ENCODE data around the gene PRDM11.
A peak's percentile ranks its signal among the peaks of the same experiment; 100 is the strongest.

The PRDM11 gene

GRCh38 chr11:45209000-45209879 lies 62.8 kb downstream of the PRDM11 start:
- DNase-seq, result peak in 1 of 51 donors; percentile 72

DNA sequence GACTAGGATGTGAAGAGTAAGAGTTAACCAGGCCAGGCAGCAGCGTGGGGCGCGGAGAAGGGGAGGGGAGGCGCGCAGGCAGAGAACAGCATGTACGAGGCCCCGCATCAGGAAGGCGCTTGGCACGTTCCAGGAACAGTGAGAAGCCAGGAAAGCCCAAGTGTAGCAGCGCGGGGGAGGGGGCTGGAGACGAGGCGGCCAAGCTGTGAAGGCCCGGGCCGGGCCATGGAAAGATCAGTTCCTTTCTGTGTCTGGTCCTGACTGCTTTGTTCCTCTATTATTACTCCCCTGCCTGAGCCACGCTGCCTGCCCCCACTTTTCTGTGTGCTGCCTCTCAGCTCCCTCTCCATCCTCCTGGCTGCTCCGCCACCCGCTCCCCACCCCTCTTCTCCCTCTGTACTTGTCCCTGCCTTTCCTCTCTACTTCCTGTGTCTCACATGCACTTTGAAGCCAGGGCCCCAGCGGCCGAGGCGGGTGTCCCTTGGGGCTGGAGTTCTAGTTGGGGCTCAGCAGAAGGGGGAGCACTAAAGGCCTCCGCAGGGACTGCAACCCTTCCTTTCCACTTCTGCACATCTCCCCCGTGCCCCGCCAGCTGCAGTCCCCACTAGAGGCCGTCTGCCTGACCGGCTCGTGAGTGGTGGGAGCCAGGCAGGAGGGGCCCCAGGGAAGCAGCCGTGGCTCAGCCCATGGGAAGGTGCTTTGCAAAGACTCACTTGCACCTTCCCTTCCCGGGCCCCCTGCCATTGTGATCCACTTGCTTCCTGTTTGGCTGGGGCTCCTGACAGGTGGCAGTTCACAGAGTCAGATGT lies 63.7 kb downstream of the PRDM11 start:
- DNase-seq, result peak in 41 of 51 donors; percentile 3 to 90 (median 47)

DNA sequence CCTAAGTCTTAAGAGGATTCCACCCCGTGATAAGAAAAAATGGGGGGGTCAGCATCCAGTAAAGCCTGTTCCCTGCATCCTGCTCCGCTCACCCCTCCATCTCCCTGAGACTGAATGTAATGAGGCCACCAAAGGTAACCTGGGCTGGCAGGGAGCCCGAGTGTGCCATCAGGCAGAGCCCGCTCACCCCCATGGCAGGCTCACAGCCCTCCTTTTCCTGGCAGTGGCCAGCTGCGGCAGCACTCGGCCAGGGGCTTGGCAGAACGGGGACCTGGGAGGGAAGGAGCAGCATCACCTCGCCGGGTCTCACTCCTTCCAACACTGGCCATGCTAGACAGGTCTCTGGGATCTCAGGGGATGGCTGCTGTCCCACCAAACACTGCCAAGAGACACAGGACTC lies 64.4 kb downstream of the PRDM11 start:
- no peak for DNase-seq

- DNase-seq, result no peak
Measured at GRCh38 chr11:45211732-45212131, 65.3 kb downstream of the PRDM11 start.

DNA sequence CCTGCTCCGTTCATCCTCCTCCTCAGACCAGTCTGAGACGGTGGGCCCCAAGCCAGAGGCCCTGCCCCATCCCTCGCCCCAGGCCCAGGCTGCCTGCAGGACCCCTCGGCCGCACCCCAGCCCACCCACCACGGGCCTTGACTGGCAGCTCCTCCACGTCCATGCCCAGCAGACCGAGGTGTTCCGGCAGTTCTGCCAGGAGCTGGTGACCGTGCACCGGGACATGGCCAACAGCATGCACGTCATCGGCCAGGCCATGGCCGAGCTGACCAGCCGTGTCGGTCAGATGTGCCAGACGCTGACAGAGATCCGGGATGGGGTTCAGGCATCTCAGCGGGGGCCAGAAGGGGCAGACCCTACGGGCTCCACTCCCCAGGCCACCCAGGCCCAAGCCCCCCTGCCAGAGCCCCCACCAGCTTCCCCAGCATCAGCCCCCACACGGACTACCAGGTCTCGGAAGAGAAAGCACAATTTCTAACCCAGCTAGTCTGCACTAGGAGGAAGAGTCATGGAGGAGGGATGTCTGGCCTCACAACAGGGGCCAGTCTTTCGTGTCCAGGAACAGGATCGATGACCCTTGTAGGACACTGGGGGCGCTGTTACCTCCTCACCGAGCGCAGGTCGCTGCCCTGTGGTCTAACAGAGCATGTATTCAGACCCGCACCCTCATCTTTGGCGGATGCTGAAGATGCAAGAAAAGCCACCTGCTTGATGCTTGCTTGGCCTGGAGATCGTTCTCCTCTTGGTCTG lies 66.3 kb downstream of the PRDM11 start:
- DNase-seq, result no peak

GRCh38 chr11:45213316-45213665 lies 66.9 kb downstream of the PRDM11 start:
- no peak for DNase-seq

GRCh38 chr11:45213717-45214116 lies 67.3 kb downstream of the PRDM11 start:
- DNase-seq, result no peak

GRCh38 chr11:45215098-45215865 lies 68.8 kb downstream of the PRDM11 start:
- no peak for DNase-seq

GRCh38 chr11:45216031-45216430 lies 69.6 kb downstream of the PRDM11 start:
- DNase-seq, result no peak

- no peak for DNase-seq
Measured at GRCh38 chr11:45216901-45217300, 70.5 kb downstream of the PRDM11 start.

DNA sequence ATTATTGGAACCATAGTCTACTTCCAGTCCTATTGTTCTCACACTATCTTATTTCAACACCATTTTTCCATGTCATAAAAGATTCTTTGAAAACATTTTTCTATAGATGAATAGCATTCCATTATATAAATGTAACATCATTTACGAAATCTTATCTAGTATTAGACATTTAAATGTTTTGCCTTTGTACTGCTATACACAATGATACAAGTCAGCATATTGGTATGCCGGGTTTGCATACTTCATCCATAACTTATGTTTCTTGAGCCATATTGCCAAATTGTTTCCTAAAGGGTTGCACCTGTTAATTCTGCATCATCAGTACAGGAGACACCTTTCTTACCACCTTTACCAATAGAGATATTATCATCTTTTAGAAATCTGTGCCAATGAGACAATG lies 71.6 kb downstream of the PRDM11 start:
- DNase-seq, result no peak

DNA sequence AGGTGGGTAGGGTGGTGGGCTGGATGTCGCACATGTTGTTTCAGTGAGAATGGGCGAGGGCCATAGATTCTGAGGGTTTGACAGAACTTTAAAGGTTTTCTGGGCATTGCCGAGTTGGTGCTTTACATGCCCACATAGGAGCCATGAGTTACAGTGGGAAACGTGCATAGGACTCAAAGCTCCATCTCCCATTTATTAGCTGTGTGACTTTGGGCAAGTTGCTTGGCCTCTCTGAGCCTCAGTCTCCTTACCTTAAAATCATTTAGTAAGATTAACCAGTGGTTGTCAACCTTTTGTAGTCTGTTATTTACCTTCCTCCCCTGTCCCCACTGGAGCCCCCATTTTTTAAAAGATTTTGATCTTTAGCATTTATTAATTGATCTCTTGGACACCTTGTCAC lies 72.3 kb downstream of the PRDM11 start:
- DNase-seq, result no peak

- no peak for DNase-seq
Measured at GRCh38 chr11:45219411-45219810, 73.0 kb downstream of the PRDM11 start.

DNA sequence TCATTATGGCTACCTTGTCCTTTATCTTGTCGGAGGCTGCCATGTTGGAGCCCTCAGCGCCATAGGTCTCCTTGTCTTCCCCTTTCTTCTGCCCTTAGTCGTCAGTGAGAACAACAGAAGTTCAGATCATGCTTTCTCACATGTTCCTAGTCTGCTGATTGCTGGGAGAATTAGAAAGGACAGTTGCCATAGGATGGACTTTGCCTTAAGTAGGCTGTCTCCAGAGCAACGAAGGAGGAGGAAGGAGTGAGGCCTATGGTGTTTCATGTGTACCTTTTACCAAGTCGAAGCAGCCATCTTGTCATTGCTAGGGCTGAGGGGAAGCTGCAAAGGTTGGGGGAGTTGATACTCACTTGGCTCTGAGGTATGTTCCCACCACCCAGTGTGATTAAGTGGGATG lies 77.1 kb downstream of the PRDM11 start:
- DNase-seq, result no peak

- no peak for DNase-seq
Measured at GRCh38 chr11:45224766-45225165, 78.3 kb downstream of the PRDM11 start.

DNA sequence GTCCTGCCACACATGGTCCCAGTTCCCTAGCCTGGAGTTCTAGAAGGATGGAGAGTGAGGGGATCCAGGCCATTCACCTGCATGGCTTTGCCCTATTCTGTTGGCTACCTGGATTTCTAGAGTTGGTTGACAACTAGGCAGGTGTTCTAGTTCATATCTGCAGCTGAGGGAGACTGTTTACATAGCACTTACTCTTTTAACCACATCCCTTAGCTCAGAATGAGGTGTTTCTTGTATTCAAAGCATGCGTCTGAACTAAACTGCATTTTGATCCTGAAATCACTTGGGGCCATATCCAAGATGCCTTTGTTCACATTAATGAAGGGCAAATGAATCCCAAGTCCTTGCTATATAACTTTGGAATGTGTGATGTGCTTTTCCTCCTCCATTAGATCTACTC lies 78.8 kb downstream of the PRDM11 start:
- DNase-seq, result no peak

DNA sequence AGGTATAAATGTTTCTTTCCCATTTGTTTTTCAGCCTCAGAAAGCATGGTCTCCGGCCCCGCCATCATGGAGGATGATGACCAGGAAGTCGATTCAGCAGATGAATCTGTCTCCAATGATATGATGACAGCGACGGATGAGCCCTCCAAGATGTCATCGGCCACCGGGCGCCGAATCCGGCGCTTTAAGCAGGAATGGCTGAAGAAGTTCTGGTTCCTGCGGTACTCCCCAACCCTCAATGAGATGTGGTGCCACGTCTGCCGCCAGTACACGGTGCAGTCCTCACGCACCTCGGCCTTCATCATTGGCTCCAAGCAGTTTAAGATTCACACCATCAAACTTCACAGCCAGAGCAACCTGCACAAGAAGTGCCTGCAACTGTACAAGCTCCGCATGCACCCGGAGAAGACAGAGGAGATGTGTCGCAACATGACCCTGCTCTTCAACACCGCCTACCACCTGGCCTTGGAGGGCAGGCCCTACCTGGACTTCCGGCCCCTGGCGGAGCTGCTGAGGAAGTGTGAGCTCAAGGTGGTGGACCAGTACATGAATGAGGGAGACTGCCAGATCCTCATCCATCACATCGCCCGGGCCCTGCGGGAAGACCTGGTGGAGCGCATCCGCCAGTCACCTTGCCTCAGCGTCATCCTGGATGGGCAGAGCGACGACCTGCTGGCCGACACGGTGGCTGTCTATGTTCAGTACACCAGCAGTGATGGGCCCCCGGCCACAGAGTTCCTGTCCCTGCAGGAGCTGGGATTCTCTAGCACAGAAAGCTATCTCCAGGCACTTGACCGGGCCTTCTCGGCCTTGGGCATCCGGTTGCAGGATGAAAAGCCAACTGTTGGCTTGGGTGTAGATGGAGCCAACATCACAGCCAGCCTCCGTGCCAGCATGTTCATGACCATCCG lies 79.8 kb downstream of the PRDM11 start:
- DNase-seq, result no peak

DNA sequence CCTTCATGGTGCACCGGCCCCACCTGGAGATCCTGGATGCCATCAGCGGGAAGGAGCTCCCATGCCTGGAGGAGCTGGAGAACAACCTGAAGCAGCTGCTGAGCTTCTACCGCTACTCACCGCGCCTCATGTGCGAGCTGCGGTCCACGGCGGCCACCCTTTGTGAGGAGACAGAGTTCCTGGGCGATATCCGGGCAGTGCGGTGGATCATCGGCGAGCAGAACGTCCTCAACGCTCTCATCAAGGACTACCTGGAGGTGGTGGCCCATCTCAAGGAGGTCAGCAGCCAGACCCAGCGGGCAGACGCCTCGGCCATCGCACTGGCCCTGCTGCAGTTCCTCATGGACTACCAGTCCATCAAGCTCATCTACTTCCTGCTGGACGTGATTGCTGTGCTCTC lies 80.5 kb downstream of the PRDM11 start:
- DNase-seq, result no peak

- DNase-seq, result no peak
Measured at GRCh38 chr11:45227836-45228235, 81.4 kb downstream of the PRDM11 start.

GRCh38 chr11:45229401-45230020 lies 83.1 kb downstream of the PRDM11 start:
- no peak for DNase-seq

Measured in hypothalamus (tissue), 51 donors.